ENCODE measurements around the gene NTMT2. TPM values are rescaled to one million over a fixed set of nuclear protein-coding genes. Genes with fewer than 3 reads are reported as not detected.

NTMT2 gene
- total RNA-seq, 1 donor from 2014 or later, result not detected

DNA sequence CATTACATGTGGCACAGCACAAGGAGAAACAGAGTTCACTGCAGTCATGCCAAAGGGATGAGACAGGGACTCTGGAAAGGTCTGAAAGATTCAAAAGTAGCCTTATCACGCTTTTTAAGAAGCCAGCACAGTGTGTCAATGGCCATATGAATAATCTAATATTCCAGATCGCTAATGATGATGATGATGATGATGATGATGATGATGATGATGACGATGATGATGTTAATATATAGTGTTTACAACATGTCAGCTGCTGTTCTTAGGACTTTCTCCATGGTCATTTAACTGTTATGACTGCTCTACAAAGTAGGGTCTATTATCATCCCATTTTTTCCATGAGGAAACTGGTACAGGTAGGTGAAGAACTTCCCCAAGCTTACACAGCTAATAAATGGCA is 64.4 kb downstream of the NTMT2 start:
- no peak for DNase-seq

DNA sequence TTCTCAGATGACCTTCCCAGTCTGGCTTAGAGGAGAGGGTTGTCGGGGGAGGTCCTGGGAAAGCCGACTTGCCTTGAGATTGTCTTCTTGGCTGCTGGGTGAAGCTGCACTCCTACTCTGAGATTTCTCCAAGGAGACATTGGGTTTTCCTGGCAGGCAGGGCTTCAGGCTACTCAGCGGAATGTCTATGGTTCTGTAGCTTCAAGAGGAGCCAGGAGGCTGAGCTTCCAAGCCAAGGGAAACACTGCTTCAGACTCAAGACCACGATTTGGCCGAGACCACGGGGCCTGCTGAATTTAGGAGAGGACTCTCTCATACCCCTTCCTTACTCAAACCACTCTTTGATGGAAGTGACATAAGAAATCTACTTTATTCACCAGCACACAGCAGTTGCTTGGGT is 67.8 kb downstream of the NTMT2 start:
- peak; percentile 32 for DNase-seq

DNA sequence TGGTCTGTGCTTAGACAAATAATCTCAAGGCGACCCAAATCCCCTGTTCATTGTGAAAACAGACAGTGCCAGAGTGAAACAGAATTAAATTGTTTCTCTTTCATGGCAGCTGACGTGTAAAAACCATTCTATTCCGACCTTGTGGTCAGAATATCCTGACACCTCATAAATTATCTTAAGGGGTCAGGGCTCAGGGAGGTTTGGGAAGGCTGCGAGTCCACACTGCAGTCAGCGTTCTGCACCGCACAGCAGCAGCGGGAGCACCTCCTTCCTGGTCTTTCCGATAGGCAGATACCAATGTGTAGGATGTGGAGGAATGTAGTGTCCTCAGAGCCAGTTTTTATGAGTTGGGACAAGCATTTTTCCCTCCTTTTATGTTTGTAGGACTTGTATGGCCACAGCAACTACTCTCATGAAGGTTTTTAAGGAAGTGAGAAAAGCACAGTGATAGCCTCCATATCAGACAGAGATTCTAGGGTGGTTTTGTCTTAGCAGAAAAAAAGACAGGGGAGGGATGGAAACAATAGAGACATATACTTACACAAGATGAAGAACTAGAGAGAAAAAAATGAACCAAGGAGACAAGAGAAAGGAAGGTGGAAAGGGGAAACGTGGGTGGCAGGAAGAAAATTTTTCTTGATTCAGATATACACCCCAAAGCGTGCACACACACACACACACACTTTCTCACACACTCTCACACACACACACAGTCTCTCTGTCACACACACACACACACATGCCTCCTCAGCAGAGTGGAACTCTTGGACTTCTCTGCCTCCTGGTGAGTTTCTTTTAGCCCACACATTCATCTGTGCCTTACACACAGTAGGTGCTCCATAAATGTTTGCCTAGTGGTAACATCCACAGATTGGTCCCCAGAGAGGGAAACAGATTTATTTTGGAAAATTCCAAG is 68.6 kb downstream of the NTMT2 start:
- no peak for DNase-seq

DNA sequence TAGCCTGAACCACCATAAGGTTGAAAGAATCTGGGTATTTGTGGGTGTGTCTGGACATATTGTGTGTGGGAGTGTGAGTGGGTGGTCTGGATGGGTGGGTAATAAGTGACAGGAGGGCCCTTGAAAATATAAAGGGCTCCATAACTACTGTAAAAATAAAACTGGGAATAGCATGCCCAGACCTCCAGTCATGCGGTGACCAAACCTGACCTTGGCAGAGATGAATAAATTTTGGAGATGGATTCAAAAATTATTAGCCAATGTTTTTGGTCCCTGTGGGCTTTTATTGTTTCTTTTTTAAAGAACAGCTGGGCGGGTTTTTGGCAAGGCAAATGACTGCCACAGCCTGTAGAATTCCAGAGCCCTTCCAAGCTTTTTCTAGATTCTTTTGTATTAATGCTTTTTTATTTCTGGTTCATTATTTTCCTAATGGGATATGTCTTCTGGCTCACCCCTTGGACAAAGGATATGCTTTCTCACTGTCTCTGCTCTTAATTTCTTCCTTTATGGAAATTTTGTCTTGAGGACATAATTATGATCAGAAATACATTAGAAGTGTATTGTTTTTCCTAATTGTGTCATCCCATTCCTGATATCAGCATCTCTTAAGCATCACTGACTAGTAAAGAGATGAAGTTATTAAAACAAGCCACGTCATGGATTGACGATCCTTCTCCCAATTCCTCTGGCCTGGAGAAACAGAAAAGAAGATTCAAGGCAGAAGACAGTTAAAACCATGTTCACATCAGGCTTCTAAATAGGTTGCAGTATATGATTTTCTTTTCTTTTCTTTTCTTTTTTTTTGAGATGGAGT is 69.5 kb downstream of the NTMT2 start:
- DNase-seq, result no peak

DNA sequence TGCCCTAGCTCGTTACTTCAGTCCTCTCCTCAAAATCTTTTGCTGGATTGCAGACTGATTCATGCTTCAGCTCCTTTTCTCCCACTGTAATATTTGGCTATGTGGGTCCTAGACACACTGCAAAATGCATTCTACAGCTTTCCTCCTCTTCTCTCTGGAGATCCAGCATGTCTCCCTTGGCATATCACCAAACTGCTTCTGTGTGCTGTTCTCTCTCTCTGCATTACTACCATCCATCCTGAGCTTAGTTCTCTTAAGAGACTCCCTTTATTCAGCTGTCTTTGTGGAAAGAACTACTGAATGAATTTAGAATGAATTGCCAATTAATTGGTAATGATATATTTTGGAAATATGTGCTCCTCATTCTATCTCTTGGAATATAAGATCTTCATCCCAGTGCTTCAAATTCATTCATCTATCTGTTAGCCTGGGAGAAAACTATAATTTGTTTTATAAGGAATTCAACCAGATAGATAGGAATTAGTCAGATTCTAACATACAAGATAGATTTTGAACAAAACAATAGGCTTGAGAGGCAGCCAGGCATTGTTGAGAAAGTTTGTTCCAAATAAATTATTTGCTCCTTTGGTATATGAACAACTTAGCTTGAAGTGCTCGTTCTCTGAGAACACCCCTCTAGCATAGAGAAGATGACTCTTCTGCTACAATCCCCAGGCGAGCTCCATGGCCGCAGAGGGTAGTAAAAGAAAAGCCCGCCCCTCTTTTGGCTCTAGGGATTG is 71.9 kb downstream of the NTMT2 start:
- DNase-seq, result no peak

DNA sequence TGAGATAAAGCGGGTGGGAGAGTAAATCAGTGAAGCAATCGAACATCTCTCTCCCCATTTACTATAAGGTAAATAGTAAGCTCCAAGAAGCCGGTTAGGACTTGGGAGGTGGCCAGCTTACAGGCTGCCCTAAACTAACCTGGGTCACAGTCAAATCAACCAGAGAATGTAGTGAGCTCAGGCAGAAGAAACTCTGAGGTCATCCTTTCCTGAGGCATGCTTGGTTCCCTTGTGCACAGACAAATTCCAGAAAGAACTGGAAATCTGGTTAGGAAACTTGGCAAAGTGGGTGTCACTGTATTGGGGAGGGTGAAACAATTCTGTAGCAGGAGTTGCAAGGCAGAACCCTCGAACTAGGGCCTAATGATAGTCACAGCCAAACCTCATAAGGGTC is 72.5 kb downstream of the NTMT2 start:
- no peak for DNase-seq

Small RNA genes lying within 50 kb of the gene (small RNA-seq; reads per million reads assigned to genes)
- gene MIR3119-2 (ENCODE audit: low replicate concordance), result not detected

Other genes with a start within 250 kb of the NTMT2 start
- gene KIFAP3, start 71.3 kb upstream of the NTMT2 start, total RNA-seq, result 58.2 TPM